Neural cell (in vitro differentiated cells): Measurements from ENCODE around the gene TGM5. TPM values are rescaled to one million over a fixed set of nuclear protein-coding genes. Genes with fewer than 3 reads are reported as not detected.
"Not testable (repeated sequence)": the region's sequence is repeated elsewhere in the genome, so short reads cannot be mapped to it uniquely, and the experiment has no call there.

Experiments used
- H2AFZ ChIP-seq: fragments of 200-600, 300-800 bp; sonication (generic), shearing (Covaris generic); 2 replicates; pipeline ENCODE4 v1.6.0; 2014; ENCODE audit warnings: low read depth, mild to moderate bottlenecking, antibody characterized with exemption, low read length, moderate library complexity
- H3F3A ChIP-seq: fragments of 200-600 bp; shearing (Covaris generic); 2 replicates; pipeline ENCODE4 v1.6.1; 2016; ENCODE audit warnings: mild to moderate bottlenecking, moderate library complexity, mixed read lengths, antibody characterized with exemption, low read length; ENCODE audit not compliant: insufficient read depth, poor library complexity, severe bottlenecking
- H3K27ac ChIP-seq: fragments of 200-600, 300-800 bp; sonication (generic), shearing (Covaris generic); 2 replicates; pipeline ENCODE4 v1.5.1; 2014; ENCODE audit warnings: mild to moderate bottlenecking, low read length, moderate library complexity
- H3K27me3 ChIP-seq: fragments of 300-800, 200-600 bp; sonication (generic), shearing (Covaris generic); 2 replicates; pipeline ENCODE4 v1.6.0; 2014; ENCODE audit warnings: mild to moderate bottlenecking, low read depth, low read length, moderate library complexity; ENCODE audit not compliant: insufficient read depth
- H3K36me3 ChIP-seq: fragments of 300-800, 200-600 bp; sonication (generic), shearing (Covaris generic); 2 replicates; pipeline ENCODE4 v1.5.1; 2014; ENCODE audit warnings: mild to moderate bottlenecking, antibody characterized with exemption, low read length, moderate library complexity; ENCODE audit not compliant: insufficient read depth
- H3K4me2 ChIP-seq: fragments of 300-800, 200-600 bp; sonication (generic), shearing (Covaris generic); 2 replicates; pipeline ENCODE4 v1.6.0; 2014; ENCODE audit warnings: mild to moderate bottlenecking, low read length
- H3K4me3 ChIP-seq: fragments of 300-800, 200-600 bp; sonication (generic), shearing (Covaris generic); 2 replicates; pipeline ENCODE4 v1.5.1; 2014; ENCODE audit warnings: mild to moderate bottlenecking, low read length, moderate library complexity
- H3K79me2 ChIP-seq: fragments of 200-600 bp; shearing (Covaris generic); replicated peaks from 2 replicates; pipeline ENCODE4 v1.6.0; 2014; ENCODE audit warnings: mild to moderate bottlenecking, low read length, moderate library complexity; ENCODE audit not compliant: insufficient read depth
- H3K9ac ChIP-seq: fragments of 300-800, 200-600 bp; sonication (generic), shearing (Covaris generic); 2 replicates; pipeline ENCODE4 v1.6.1; 2016; ENCODE audit warnings: mild to moderate bottlenecking, low read length, mixed read lengths
- H3K9me2 ChIP-seq: fragments of 200-600 bp; shearing (Covaris generic); 2 replicates; pipeline ENCODE4 v1.6.1; 2016; ENCODE audit warnings: mild to moderate bottlenecking, low read length, mixed read lengths; ENCODE audit not compliant: insufficient read depth
- H3K9me3 ChIP-seq: fragments of 200-600, 300-800 bp; sonication (generic), shearing (Covaris generic); 2 replicates; pipeline ENCODE4 v1.6.1; 2016; ENCODE audit warnings: mild to moderate bottlenecking, mixed run types, low read length, moderate library complexity, mixed read lengths
- H4K20me1 ChIP-seq: fragments of 200-600 bp; shearing (Covaris generic); 2 replicates; pipeline ENCODE4 v1.6.1; 2016; ENCODE audit warnings: mild to moderate bottlenecking, mixed run types; ENCODE audit not compliant: insufficient read depth
- EP300 ChIP-seq: fragments of 450-650 bp; conservative IDR thresholded peaks from 2 replicates; pipeline ENCODE4 v1.6.1; 2014; ENCODE audit warnings: antibody characterized with exemption, mild to moderate bottlenecking, moderate library complexity; ENCODE audit not compliant: poor library complexity, severe bottlenecking
- MXI1 ChIP-seq: fragments of 450-650 bp; conservative IDR thresholded peaks from 2 replicates; pipeline ENCODE4 v1.6.1; 2014; ENCODE audit warnings: antibody characterized with exemption, mild to moderate bottlenecking; ENCODE audit not compliant: poor library complexity, severe bottlenecking
- POLR2AphosphoS5 ChIP-seq: IDR thresholded peaks from 2 replicates; pipeline ENCODE4 v1.6.1; 2012
- RAD21 ChIP-seq: fragments of 450-650 bp; conservative IDR thresholded peaks from 2 replicates; pipeline ENCODE4 v1.6.1; 2014; ENCODE audit warnings: antibody characterized with exemption, mild to moderate bottlenecking, moderate library complexity
- SMC3 ChIP-seq: fragments of 450-650 bp; conservative IDR thresholded peaks from 2 replicates; pipeline ENCODE4 v1.6.1; 2014; ENCODE audit warnings: antibody characterized with exemption, mild to moderate bottlenecking, moderate library complexity; ENCODE audit not compliant: poor library complexity
- TAF1 ChIP-seq: IDR thresholded peaks from 2 replicates; pipeline ENCODE4 v1.6.1; 2012; ENCODE audit warnings: low read depth
- polyA plus RNA-seq: library from polyadenylated mRNA; depleted of rRNA; stranded (reverse); fragments of >200 nt; gene quantifications from 2 replicates; pipeline ENCODE4 v1.2.3, GENCODE V29; 2014
- TF ChIP-seq, protein P1 (sequence below): IDR thresholded peaks from 2 replicates; pipeline ENCODE4 v1.6.1; 2012; ENCODE audit warnings: borderline replicate concordance
- TF ChIP-seq, protein P2 (sequence below): fragments of 450-650 bp; IDR thresholded peaks from 2 replicates; pipeline ENCODE4 v1.5.1; 2014; ENCODE audit warnings: antibody characterized with exemption, mild to moderate bottlenecking, moderate library complexity; ENCODE audit not compliant: poor library complexity, severe bottlenecking

Gene TGM5
- polyA plus RNA-seq, 1 donor from 2014 or later = not detected

GRCh38 chr15:43292375-43293078 lies 25.8 kb upstream of the TGM5 start (continued):
- TF ChIP-seq, protein P1, sequence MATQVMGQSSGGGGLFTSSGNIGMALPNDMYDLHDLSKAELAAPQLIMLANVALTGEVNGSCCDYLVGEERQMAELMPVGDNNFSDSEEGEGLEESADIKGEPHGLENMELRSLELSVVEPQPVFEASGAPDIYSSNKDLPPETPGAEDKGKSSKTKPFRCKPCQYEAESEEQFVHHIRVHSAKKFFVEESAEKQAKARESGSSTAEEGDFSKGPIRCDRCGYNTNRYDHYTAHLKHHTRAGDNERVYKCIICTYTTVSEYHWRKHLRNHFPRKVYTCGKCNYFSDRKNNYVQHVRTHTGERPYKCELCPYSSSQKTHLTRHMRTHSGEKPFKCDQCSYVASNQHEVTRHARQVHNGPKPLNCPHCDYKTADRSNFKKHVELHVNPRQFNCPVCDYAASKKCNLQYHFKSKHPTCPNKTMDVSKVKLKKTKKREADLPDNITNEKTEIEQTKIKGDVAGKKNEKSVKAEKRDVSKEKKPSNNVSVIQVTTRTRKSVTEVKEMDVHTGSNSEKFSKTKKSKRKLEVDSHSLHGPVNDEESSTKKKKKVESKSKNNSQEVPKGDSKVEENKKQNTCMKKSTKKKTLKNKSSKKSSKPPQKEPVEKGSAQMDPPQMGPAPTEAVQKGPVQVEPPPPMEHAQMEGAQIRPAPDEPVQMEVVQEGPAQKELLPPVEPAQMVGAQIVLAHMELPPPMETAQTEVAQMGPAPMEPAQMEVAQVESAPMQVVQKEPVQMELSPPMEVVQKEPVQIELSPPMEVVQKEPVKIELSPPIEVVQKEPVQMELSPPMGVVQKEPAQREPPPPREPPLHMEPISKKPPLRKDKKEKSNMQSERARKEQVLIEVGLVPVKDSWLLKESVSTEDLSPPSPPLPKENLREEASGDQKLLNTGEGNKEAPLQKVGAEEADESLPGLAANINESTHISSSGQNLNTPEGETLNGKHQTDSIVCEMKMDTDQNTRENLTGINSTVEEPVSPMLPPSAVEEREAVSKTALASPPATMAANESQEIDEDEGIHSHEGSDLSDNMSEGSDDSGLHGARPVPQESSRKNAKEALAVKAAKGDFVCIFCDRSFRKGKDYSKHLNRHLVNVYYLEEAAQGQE = no peak

GRCh38 chr15:43289656-43290055 lies 22.9 kb upstream of the TGM5 start:
- H3K9me2 ChIP-seq, H3F3A ChIP-seq, H3K4me3 ChIP-seq, H3K9ac ChIP-seq, H3K27ac ChIP-seq, H4K20me1 ChIP-seq, H3K79me2 ChIP-seq, H3K36me3 ChIP-seq, H3K9me3 ChIP-seq, H2AFZ ChIP-seq, H3K4me2 ChIP-seq, H3K27me3 ChIP-seq: not testable (repeated sequence)

DNA sequence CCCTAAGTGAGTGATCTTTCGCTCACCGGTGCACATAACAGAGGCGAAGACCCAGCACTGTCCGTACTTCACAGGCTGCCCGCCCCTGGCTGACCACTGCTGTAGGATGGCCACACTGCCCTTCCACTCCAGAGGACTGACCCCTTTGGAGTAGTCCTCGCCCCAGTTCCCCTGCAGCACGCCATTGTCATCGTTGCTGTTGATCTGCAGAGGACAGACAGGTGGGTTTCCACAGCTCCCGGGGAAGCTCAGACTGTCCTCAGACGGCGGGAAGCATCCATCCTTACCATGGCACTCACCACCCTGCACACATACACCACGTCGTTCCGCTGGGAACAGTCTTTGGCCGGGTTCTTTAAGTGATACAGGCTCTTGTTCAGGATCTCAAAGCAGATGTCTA lies 20.5 kb upstream of the TGM5 start:
- Histone ChIP-seq H3K27ac (no peak overlapping the region), H3K79me2 (no peaks in the 10 kb centered on the region), H3K9me3 (no peaks in the 10 kb centered on the region), H3K9ac (no peak overlapping the region), H3F3A (no peaks in the 10 kb centered on the region), H3K27me3 (no peaks in the 10 kb centered on the region), H3K9me2 (no peaks in the 10 kb centered on the region), H2AFZ (no peak overlapping the region), H3K4me3 (no peak overlapping the region), H3K36me3 (no peaks in the 10 kb centered on the region), H4K20me1 (no peaks in the 10 kb centered on the region), H3K4me2 (no peak overlapping the region)
- TF ChIP-seq, protein P2, sequence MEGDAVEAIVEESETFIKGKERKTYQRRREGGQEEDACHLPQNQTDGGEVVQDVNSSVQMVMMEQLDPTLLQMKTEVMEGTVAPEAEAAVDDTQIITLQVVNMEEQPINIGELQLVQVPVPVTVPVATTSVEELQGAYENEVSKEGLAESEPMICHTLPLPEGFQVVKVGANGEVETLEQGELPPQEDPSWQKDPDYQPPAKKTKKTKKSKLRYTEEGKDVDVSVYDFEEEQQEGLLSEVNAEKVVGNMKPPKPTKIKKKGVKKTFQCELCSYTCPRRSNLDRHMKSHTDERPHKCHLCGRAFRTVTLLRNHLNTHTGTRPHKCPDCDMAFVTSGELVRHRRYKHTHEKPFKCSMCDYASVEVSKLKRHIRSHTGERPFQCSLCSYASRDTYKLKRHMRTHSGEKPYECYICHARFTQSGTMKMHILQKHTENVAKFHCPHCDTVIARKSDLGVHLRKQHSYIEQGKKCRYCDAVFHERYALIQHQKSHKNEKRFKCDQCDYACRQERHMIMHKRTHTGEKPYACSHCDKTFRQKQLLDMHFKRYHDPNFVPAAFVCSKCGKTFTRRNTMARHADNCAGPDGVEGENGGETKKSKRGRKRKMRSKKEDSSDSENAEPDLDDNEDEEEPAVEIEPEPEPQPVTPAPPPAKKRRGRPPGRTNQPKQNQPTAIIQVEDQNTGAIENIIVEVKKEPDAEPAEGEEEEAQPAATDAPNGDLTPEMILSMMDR = no peak

GRCh38 chr15:43286074-43286473 lies 19.3 kb upstream of the TGM5 start:
- no peaks in the 10 kb centered on the region for H3K36me3 ChIP-seq
- TF ChIP-seq EP300 (no peak), SMC3 (no peak), POLR2AphosphoS5 (no peak), TAF1 (no peak), MXI1 (no peak), RAD21 (no peak)
- TF ChIP-seq, protein P1 = no peak
- TF ChIP-seq, protein P2 = no peak
- no peak overlapping the region for H3K4me2 ChIP-seq
- no peaks in the 10 kb centered on the region for H3K27me3 ChIP-seq
- H3K9me3 ChIP-seq = no peaks in the 10 kb centered on the region
- no peak overlapping the region for H3K4me3 ChIP-seq
- no peak overlapping the region for H2AFZ ChIP-seq
- no peaks in the 10 kb centered on the region for H3K79me2 ChIP-seq
- H3K9ac ChIP-seq = no peak overlapping the region
- H3F3A ChIP-seq = no peaks in the 10 kb centered on the region
- H4K20me1 ChIP-seq = no peaks in the 10 kb centered on the region
- no peak overlapping the region for H3K27ac ChIP-seq
- H3K9me2 ChIP-seq = no peaks in the 10 kb centered on the region
